Embryonic facial prominence (tissue), 1 donor: ENCODE data around the gene CD19.
"Not testable (repeated sequence)": the region's sequence is repeated elsewhere in the genome, so short reads cannot be mapped to it uniquely, and the experiment has no call there.

ENCODE experiments used
- DNase-seq: peaks from one replicate; pipeline ENCODE4 v3.0.0-alpha.2; 2016; ENCODE audit errors: extremely low spot score

Gene CD19

GRCh38 chr16:28910086-28911031 is 21.4 kb upstream of the CD19 start:
- no peak for DNase-seq

- no peak for DNase-seq
Observed at GRCh38 chr16:28912558-28912957, 19.2 kb upstream of the CD19 start.

GRCh38 chr16:28913946-28914724 is 17.6 kb upstream of the CD19 start:
- no peak for DNase-seq

- no peak for DNase-seq
Observed at GRCh38 chr16:28915181-28915580, 16.6 kb upstream of the CD19 start.

DNA sequence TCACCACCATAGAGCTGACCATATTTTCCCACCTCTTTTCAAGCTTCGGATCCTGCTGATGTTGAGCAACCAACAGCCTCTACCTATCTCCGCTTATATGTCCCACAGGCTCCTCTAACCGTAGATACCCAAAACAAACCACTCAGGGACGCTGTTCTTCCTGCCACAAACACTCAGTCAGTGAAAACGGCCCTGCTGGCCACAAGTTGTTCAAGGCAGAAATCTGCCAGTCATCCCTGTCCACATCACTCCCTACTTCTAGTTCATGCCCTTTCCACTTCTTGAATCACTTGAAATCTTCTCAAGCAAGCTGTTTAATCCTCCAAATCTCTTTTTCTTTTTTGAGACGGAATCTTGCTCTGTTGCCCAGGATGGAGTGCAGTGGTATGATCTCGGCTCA is 14.7 kb upstream of the CD19 start:
- no peak for DNase-seq

GRCh38 chr16:28918698-28919097 is 13.1 kb upstream of the CD19 start:
- no peak for DNase-seq

GRCh38 chr16:28923231-28923587 is 8.6 kb upstream of the CD19 start:
- no peak for DNase-seq

DNA sequence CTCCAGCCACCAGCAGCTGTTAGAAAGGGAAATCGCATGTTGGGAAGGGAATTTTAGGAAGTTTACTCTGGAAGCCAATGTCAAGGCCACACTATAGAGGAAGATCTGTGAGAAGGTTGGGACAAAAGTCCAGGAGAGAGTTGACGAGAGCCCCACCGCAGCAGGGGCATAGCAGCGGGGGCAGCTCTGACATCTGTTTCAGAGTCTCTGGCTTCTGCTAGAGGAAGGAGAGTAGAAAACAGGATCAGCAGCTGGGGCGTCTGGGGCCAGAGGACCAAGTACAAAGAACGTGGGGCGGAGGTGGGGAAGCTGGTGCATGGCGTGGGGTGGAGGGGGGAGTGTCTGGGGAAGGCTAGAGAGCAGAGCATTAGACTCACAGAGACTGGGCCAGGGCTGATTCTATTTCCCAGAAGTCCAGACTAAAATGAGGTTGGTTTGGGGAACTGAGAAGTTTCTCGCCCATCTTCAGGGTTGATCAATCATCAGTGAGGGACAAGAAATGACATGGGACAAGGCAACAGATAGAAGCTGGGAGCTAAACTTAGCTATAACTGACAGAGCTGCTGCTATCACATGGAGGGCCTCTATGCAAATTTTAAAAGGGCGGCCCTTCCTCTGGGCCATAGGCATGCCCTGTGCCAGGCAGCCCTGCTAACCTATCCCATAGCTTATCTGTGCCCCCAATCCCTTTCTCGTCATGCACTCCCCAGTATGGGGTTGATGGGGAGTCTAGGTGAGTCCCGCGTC is 7.9 kb upstream of the CD19 start:
- DNase-seq: no peak

- DNase-seq: no peak
Observed at GRCh38 chr16:28924399-28924761, 7.4 kb upstream of the CD19 start.

DNA sequence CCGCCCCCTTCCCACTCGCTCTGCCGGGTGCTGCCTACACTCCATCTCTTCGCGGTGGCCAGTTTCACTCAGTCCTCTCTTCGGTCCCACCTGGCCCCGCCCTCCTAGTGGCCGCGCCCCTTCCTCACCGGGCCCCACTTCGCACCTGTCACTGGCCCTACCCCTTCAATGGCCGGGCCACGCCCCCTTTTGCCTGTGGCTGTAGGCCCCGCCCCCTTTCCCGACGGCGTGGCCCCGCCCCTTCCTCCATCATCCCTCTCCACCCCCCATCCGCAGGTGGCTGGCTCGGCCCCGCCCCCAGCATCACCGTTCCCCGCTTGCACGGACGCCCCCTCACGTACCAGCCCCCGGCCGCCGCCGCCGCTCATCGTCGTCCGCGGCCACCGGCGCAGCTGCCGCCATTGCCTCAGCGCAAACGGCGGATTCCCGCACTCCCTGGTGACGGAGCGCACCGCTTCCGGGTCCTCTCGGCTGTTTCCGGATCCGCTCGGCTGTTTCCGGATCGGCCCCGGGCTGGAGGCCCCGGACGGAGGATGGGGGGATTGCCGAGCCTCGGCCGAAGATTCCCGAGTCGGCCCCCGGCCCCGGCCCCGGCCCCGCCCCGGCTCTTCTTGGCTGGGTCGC is 6.9 kb upstream of the CD19 start, which contains the start of gene RABEP2:
Gene RABEP2, minus strand, starts transcription at position 477 of the 624 bp plus-strand sequence. Its CDS starts 75 bp downstream, at position 402.
- peak; percentile 81 for DNase-seq

- DNase-seq: peak; percentile 82
Observed at GRCh38 chr16:28925386-28926228, 6.2 kb upstream of the CD19 start.

GRCh38 chr16:28926284-28926683 is 5.5 kb upstream of the CD19 start:
- DNase-seq: not testable (repeated sequence)

GRCh38 chr16:28927815-28928214 is 4.0 kb upstream of the CD19 start:
- DNase-seq: no peak

- DNase-seq: no peak
Observed at GRCh38 chr16:28930203-28930602, 1.6 kb upstream of the CD19 start.

DNA sequence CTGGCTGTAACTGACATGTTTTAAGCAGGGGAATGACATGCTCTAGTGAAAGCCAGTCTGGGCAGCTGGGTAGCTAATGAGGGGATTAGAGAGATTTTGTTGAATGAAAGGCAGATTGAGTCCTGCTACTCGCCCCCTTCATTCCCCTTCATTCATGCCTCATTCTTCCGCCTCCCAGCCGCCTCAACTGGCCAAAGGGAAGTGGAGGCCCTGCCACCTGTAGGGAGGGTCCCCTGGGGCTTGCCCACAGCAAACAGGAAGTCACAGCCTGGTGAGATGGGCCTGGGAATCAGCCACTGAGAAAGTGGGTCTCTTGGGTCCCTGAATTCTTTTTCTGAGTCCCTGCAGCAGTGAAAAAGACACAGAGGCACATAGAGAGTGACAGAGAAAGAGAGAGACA is 1.1 kb upstream of the CD19 start:
- no peak for DNase-seq

- DNase-seq: no peak
Observed at GRCh38 chr16:28932339-28933141, 769 bp downstream of the CD19 start.

DNA sequence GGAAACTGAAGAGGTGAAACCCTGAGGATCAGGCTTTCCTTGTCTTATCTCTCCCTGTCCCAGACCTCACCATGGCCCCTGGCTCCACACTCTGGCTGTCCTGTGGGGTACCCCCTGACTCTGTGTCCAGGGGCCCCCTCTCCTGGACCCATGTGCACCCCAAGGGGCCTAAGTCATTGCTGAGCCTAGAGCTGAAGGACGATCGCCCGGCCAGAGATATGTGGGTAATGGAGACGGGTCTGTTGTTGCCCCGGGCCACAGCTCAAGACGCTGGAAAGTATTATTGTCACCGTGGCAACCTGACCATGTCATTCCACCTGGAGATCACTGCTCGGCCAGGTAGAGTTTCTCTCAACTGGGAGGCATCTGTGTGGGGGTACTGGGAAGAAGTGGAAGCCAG is 1.4 kb downstream of the CD19 start:
- no peak for DNase-seq

DNA sequence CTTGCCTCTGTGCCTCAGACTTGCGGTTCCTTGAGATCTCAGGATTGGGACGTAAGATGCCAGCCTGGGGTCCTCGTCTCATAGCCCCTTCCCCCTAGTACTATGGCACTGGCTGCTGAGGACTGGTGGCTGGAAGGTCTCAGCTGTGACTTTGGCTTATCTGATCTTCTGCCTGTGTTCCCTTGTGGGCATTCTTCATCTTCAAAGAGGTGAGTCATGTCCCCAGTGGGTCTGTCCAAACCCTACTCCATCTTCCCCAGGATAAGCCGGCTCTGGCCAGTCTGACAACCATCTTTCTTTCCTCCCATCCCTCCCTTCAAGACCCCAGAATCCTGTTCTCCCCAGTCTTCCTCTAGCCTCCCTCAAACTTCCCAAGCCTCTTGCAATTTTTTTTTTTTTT is 3.6 kb downstream of the CD19 start:
- DNase-seq: no peak

- DNase-seq: no peak
Observed at GRCh38 chr16:28935924-28936783, 4.4 kb downstream of the CD19 start.
